CD4-positive, alpha-beta memory T cell (primary cell): ENCODE results near the gene MAGI2. TPM values are rescaled to one million over a fixed set of nuclear protein-coding genes. Genes with fewer than 3 reads are reported as not detected.

ENCODE experiments used
- CTCF ChIA-PET: fragments of 350-600 bp; sonication (Branson Sonifier 250); formaldehyde crosslinking; loops from one replicate; lab custom pipeline; 2021; ENCODE audit warnings: inconsistent platforms; ENCODE audit not compliant: partially characterized antibody; lab: Charles Lee
- POLR2A ChIA-PET: fragments of 350-600 bp; sonication (Branson Sonifier 250); formaldehyde crosslinking; loops from one replicate; lab custom pipeline; 2021; ENCODE audit not compliant: partially characterized antibody; lab: Charles Lee
- DNase-seq, 5 donors: peaks; one replicate each; pipeline versions ENCODE4 v3.0.0 to v3.0.0-alpha.2; 2020 to 2022; ENCODE audit warnings: mixed read lengths in 1 of 5
- H3K27ac ChIP-seq: one replicate; pipeline ENCODE4 v1.7.0; 2013; ENCODE audit warnings: low read depth, low read length
- H3K27me3 ChIP-seq: 2 replicates; pipeline ENCODE4 v1.7.0; 2013; ENCODE audit warnings: mild to moderate bottlenecking, low read length, moderate library complexity; ENCODE audit not compliant: insufficient read depth
- H3K36me3 ChIP-seq: 2 replicates; pipeline ENCODE4 v1.7.0; 2013; ENCODE audit warnings: mild to moderate bottlenecking, low read length, moderate library complexity; ENCODE audit not compliant: insufficient read depth
- H3K4me1 ChIP-seq: 2 replicates; pipeline ENCODE4 v1.7.0; 2013; ENCODE audit warnings: mild to moderate bottlenecking, low read length, moderate library complexity; ENCODE audit not compliant: insufficient read depth
- H3K4me3 ChIP-seq, 2 donors: one replicate each; pipeline ENCODE4 v1.7.0; 2013; ENCODE audit warnings: low read length in 2 of 2, mild to moderate bottlenecking in 1 of 2
- H3K9me3 ChIP-seq, 2 donors: one replicate each; pipeline ENCODE4 v1.7.0; 2013; ENCODE audit warnings: low read length in 2 of 2, control low read depth in 1 of 2; ENCODE audit not compliant: control insufficient read depth in 1 of 2
- H3K27ac Mint-ChIP-seq, 7 donors: one replicate each; pipeline ENCODE4 v1.8.0; 2020 to 2021; ENCODE audit warnings: mixed read lengths in 7 of 7, mild to moderate bottlenecking in 6 of 7, inconsistent platforms in 3 of 7, moderate library complexity in 3 of 7
- H3K27me3 Mint-ChIP-seq, 2 donors: one replicate each; pipeline ENCODE4 v1.8.0; 2020 to 2021; ENCODE audit warnings: mixed read lengths in 2 of 2
- H3K36me3 Mint-ChIP-seq, 2 donors: one replicate each; pipeline ENCODE4 v1.8.0; 2020 to 2021; ENCODE audit warnings: mixed read lengths in 2 of 2, inconsistent platforms in 1 of 2, mild to moderate bottlenecking in 1 of 2
- H3K4me1 Mint-ChIP-seq, 4 donors: one replicate each; pipeline ENCODE4 v1.8.0; 2020 to 2021; ENCODE audit warnings: mixed read lengths in 4 of 4, mild to moderate bottlenecking in 1 of 4
- H3K4me3 Mint-ChIP-seq, 8 donors: one replicate each; pipeline ENCODE4 v1.8.0; 2020 to 2021; ENCODE audit warnings: mixed read lengths in 8 of 8, mild to moderate bottlenecking in 7 of 8, moderate library complexity in 6 of 8, inconsistent platforms in 3 of 8
- H3K9me3 Mint-ChIP-seq, 8 donors: one replicate each; pipeline ENCODE4 v1.8.0; 2020 to 2021; ENCODE audit warnings: mixed read lengths in 8 of 8, mild to moderate bottlenecking in 5 of 8, inconsistent platforms in 3 of 8, moderate library complexity in 1 of 8
- intact Hi-C: fragments of 100-400 bp; cut with micrococcal nuclease; formaldehyde crosslinking; loops from one replicate; pipeline ENCODE4 v1.15.1; 2023
- polyA plus RNA-seq, 2 donors: library from polyadenylated mRNA; unstranded; fragments of 300-500 nt; fragmentation: Illumina TruSeq; gene quantifications; one replicate each; pipeline ENCODE4 v1.2.3, GENCODE V29; 2021
- total RNA-seq, 2 experiments: library from RNA; stranded (reverse); gene quantifications; one replicate each; pipeline ENCODE4 v1.2.3, GENCODE V29; 2021

The MAGI2 gene
- total and polyA plus RNA-seq, 4 experiments from 2014 or later, result 0.23 to 0.25 TPM; not detected in 2

DNA sequence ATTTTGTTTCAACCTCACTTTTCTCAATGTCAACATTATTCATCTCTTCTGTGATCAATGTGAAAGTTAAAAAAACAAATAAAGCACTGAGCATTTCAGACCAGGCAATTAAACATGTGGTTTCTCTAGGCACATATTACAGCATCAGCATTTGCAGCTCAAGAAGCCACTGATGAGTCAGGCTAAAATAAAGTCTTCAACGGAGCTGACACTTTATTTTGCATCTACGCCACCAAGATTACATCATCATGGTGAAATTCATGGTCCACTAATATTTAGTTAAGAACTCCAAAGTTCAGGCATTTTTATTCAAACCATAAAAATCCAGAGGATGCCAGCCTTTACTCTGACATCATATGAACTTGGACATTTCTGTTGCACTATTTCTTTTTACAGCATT, 33.0 kb downstream of the MAGI2 start:
- POLR2A ChIA-PET, result no interaction called here
- no peak overlapping the region for H3K4me3 Mint-ChIP-seq
- CTCF ChIA-PET, result no interaction called here
- peaks cover 0 to 11% (median under 1%) of the 10 kb centered on the region in 8 donors for H3K9me3 Mint-ChIP-seq
- no peaks in the 10 kb centered on the region for H3K27me3 Mint-ChIP-seq
- H3K9me3 ChIP-seq, result no peaks in the 10 kb centered on the region
- H3K4me1 ChIP-seq, result no peaks in the 10 kb centered on the region
- H3K27ac Mint-ChIP-seq, result no peak overlapping the region
- H3K36me3 ChIP-seq, result no peaks in the 10 kb centered on the region
- H3K4me1 Mint-ChIP-seq, result no peaks in the 10 kb centered on the region
- intact Hi-C loops, result no loop called here
- no peaks in the 10 kb centered on the region for H3K27me3 ChIP-seq
- H3K4me3 ChIP-seq, result no peak overlapping the region
- H3K36me3 Mint-ChIP-seq, result no peaks in the 10 kb centered on the region
- no peak overlapping the region for H3K27ac ChIP-seq
- no peak for DNase-seq

DNA sequence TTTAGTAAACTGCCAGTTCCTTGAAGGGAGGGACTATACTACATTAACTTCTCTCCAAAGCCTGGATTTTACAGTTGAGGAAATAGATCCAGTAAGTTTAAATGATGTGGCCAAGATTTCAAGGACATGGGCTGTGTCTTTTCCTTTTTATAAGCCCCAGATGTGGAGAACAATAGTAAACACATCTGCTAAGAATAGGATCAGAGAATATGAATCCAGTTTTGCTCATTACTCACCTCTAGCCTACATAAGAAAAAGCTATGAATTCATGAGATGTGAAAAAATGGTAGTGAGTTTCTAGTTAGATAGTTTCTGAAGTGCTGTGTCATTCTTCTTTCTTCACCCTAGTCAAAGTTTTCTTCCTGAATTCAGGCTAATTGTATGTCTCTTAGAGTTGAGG, 38.6 kb downstream of the MAGI2 start:
- H3K4me1 ChIP-seq, result no peaks in the 10 kb centered on the region
- H3K9me3 Mint-ChIP-seq, result peaks cover 0 to 6% (median 3%) of the 10 kb centered on the region in 8 donors
- intact Hi-C loops, result no loop called here
- no peaks in the 10 kb centered on the region for H3K36me3 ChIP-seq
- H3K4me3 Mint-ChIP-seq, result no peak overlapping the region
- H3K27me3 Mint-ChIP-seq, result no peaks in the 10 kb centered on the region
- no peaks in the 10 kb centered on the region for H3K27me3 ChIP-seq
- no peaks in the 10 kb centered on the region for H3K36me3 Mint-ChIP-seq
- POLR2A ChIA-PET, result no interaction called here
- H3K27ac ChIP-seq, result no peak overlapping the region
- H3K4me3 ChIP-seq, result no peak overlapping the region
- no peak overlapping the region for H3K27ac Mint-ChIP-seq
- DNase-seq, result no peak
- no peaks in the 10 kb centered on the region for H3K4me1 Mint-ChIP-seq
- no peaks in the 10 kb centered on the region for H3K9me3 ChIP-seq
- CTCF ChIA-PET, result no interaction called here

DNA sequence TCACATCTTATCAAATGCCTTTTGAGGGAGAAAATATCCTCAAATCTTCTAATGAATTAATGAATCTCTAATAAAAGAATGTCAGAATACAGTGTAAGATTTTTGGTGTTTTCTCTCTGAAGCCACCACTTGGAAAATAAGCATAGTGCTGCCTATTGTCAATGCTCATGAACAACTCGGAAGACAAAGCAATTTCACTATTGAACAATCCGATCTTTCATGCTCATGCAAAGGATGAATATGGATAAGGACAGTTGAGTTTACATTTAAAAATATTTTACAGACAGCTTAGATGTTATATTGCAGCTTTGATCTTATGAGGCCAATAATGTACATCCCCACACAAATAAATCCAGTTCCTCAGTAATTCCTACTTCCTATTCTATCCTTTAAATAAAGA, 40.6 kb downstream of the MAGI2 start:
- Mint-ChIP-seq H3K27ac (no peak overlapping the region), H3K4me1 (no peaks in the 10 kb centered on the region), H3K9me3 (peaks cover 0 to 6% (median 4%) of the 10 kb centered on the region in 8 donors), H3K27me3 (no peaks in the 10 kb centered on the region), H3K36me3 (no peaks in the 10 kb centered on the region), H3K4me3 (no peak overlapping the region)
- no peak overlapping the region for H3K4me3 ChIP-seq
- H3K36me3 ChIP-seq, result no peaks in the 10 kb centered on the region
- no peak overlapping the region for H3K27ac ChIP-seq
- no peaks in the 10 kb centered on the region for H3K4me1 ChIP-seq
- no peaks in the 10 kb centered on the region for H3K27me3 ChIP-seq
- intact Hi-C loops, result no loop called here
- no peak for DNase-seq
- ChIA-PET POLR2A (no interaction called here), CTCF (no interaction called here)
- no peaks in the 10 kb centered on the region for H3K9me3 ChIP-seq

DNA sequence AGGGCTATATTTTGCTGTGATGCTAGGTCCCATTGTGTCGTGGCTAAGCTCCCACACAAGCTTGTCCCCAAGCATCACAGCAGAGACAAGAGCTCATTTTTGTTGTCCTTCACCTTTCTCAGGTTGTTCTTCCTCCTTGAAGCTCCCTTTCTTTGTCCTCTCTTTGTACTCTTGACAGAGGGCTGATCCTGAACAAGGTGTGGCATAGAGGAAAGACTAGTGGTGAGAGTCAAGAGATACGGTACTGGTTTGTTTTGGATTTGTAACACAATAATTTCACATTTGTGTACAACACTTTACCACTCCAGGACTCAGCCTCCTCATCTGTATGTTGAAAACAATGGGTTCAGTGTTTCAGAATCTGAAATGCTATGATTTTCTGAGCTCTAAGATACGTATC, 41.0 kb downstream of the MAGI2 start:
- POLR2A ChIA-PET, result no interaction called here
- no peaks in the 10 kb centered on the region for H3K4me1 Mint-ChIP-seq
- intact Hi-C loops, result no loop called here
- Histone ChIP-seq H3K27me3 (no peaks in the 10 kb centered on the region), H3K9me3 (no peaks in the 10 kb centered on the region), H3K27ac (no peak overlapping the region), H3K4me1 (no peaks in the 10 kb centered on the region), H3K36me3 (no peaks in the 10 kb centered on the region), H3K4me3 (no peak overlapping the region)
- H3K36me3 Mint-ChIP-seq, result no peaks in the 10 kb centered on the region
- no peak overlapping the region for H3K27ac Mint-ChIP-seq
- CTCF ChIA-PET, result no interaction called here
- H3K4me3 Mint-ChIP-seq, result no peak overlapping the region
- H3K9me3 Mint-ChIP-seq, result peaks cover 0 to 6% (median 4%) of the 10 kb centered on the region in 8 donors
- DNase-seq, result no peak
- H3K27me3 Mint-ChIP-seq, result no peaks in the 10 kb centered on the region

- Histone ChIP-seq H3K9me3 (no peaks in the 10 kb centered on the region), H3K4me3 (no peak overlapping the region), H3K4me1 (no peaks in the 10 kb centered on the region), H3K27ac (no peak overlapping the region), H3K27me3 (no peaks in the 10 kb centered on the region), H3K36me3 (no peaks in the 10 kb centered on the region)
- no peak overlapping the region for H3K27ac Mint-ChIP-seq
- intact Hi-C loops, result no loop called here
- no peak overlapping the region for H3K4me3 Mint-ChIP-seq
- ChIA-PET CTCF (no interaction called here), POLR2A (no interaction called here)
- no peaks in the 10 kb centered on the region for H3K27me3 Mint-ChIP-seq
- H3K36me3 Mint-ChIP-seq, result no peaks in the 10 kb centered on the region
- no peaks in the 10 kb centered on the region for H3K4me1 Mint-ChIP-seq
- DNase-seq, result no peak
- peaks cover 0 to 6% (median 1%) of the 10 kb centered on the region in 8 donors for H3K9me3 Mint-ChIP-seq
These were observed 43.1 kb downstream of the MAGI2 start for GRCh38 chr7:79410345-79410744.

GRCh38 chr7:79407351-79407750, 46.1 kb downstream of the MAGI2 start:
- H3K27me3 ChIP-seq, result no peaks in the 10 kb centered on the region
- H3K27ac ChIP-seq, result no peak overlapping the region
- Mint-ChIP-seq H3K36me3 (no peaks in the 10 kb centered on the region), H3K9me3 (peaks cover 0 to 5% (median 2%) of the 10 kb centered on the region in 8 donors), H3K4me1 (no peaks in the 10 kb centered on the region), H3K27ac (no peak overlapping the region), H3K4me3 (no peak overlapping the region), H3K27me3 (no peaks in the 10 kb centered on the region)
- H3K4me3 ChIP-seq, result no peak overlapping the region
- no peaks in the 10 kb centered on the region for H3K36me3 ChIP-seq
- CTCF ChIA-PET, result no interaction called here
- no peaks in the 10 kb centered on the region for H3K9me3 ChIP-seq
- POLR2A ChIA-PET, result no interaction called here
- no peaks in the 10 kb centered on the region for H3K4me1 ChIP-seq
- intact Hi-C loops, result no loop called here
- DNase-seq, result no peak

- H3K27me3 ChIP-seq, result no peaks in the 10 kb centered on the region
- CTCF ChIA-PET, result no interaction called here
- Mint-ChIP-seq H3K27me3 (no peaks in the 10 kb centered on the region), H3K36me3 (no peaks in the 10 kb centered on the region), H3K4me3 (no peak overlapping the region), H3K9me3 (peaks cover 0 to 5% (median 2%) of the 10 kb centered on the region in 8 donors), H3K27ac (no peak overlapping the region), H3K4me1 (no peaks in the 10 kb centered on the region)
- no peak for DNase-seq
- H3K27ac ChIP-seq, result no peak overlapping the region
- intact Hi-C loops, result no loop called here
- no peaks in the 10 kb centered on the region for H3K36me3 ChIP-seq
- no peak overlapping the region for H3K4me3 ChIP-seq
- no peaks in the 10 kb centered on the region for H3K4me1 ChIP-seq
- POLR2A ChIA-PET, result no interaction called here
- no peaks in the 10 kb centered on the region for H3K9me3 ChIP-seq
These were observed 47.1 kb downstream of the MAGI2 start for GRCh38 chr7:79406371-79406770.

DNA sequence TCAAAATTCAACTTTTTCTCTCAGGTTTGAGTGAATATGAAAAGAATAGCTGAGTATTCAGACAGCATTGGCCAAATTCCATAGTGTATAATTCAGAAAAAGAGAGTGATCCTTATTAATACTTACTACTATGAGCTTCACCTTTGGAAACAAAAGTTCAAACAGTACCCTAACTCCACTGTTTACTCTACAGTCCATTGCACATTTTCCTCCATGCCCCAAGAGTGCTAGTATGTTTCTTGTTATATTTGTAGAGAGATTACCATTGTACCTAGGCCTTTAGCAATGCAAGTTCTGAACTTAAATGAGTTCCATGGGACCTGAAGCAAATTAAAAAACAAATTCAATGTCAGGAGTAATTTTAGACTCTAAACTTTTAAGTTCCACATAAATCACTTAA, 48.1 kb downstream of the MAGI2 start:
- Mint-ChIP-seq H3K4me3 (no peak overlapping the region), H3K27ac (no peak overlapping the region), H3K4me1 (no peaks in the 10 kb centered on the region), H3K36me3 (no peaks in the 10 kb centered on the region), H3K9me3 (peaks cover 0 to 4% (median 2%) of the 10 kb centered on the region in 8 donors), H3K27me3 (no peaks in the 10 kb centered on the region)
- intact Hi-C loops, result no loop called here
- Histone ChIP-seq H3K27ac (no peak overlapping the region), H3K9me3 (no peaks in the 10 kb centered on the region), H3K27me3 (no peaks in the 10 kb centered on the region), H3K4me1 (no peaks in the 10 kb centered on the region), H3K4me3 (no peak overlapping the region), H3K36me3 (no peaks in the 10 kb centered on the region)
- POLR2A ChIA-PET, result no interaction called here
- CTCF ChIA-PET, result no interaction called here
- DNase-seq, result no peak
